IMR-90 (cell line): ENCODE data around the gene LMNB1. TPM values are rescaled to one million over a fixed set of nuclear protein-coding genes. Genes with fewer than 3 reads are reported as not detected.
"Not testable (repeated sequence)": the region's sequence is repeated elsewhere in the genome, so short reads cannot be mapped to it uniquely, and the experiment has no call there.

Experiments
- ATAC-seq: fragments of 200-7000 bp; cut with Tn5 transposase; 2 replicates; pipeline ENCODE4 v1.9.1; 2020; ENCODE audit warnings: low read depth, mild to moderate bottlenecking, moderate library complexity
- BruUV-seq: library from RNA; stranded (reverse); fragments of 400-500 nt; replicated peaks from 2 replicates; lab custom pipeline; 2021; lab: Mats Ljungman, UMichigan
- CTCF ChIA-PET: fragments of 300-600 bp; formaldehyde crosslinking; extraction: SDS; loops from one replicate; lab custom pipeline; 2021; ENCODE audit warnings: antibody characterized with exemption; lab: Yijun Ruan, JAX
- POLR2A ChIA-PET: fragments of 300-600 bp; sonication (Branson Sonifier 250); formaldehyde crosslinking; loops from one replicate; lab custom pipeline; 2022; ENCODE audit warnings: antibody characterized with exemption; ENCODE audit not compliant: unreplicated experiment; lab: Charles Lee
- DNase-seq: peaks from one replicate; pipeline ENCODE4 v3.0.0; 2013
- H2AFZ ChIP-seq: replicated peaks from 2 replicates; pipeline ENCODE3; 2013; ENCODE audit warnings: low read length, mild to moderate bottlenecking; ENCODE audit not compliant: poor library complexity
- H2AK5ac ChIP-seq: 2 replicates; pipeline ENCODE4 v1.6.1; 2013; ENCODE audit warnings: low read depth, low read length, inconsistent platforms
- H2AK9ac ChIP-seq: replicated peaks from 2 replicates; pipeline ENCODE3; 2013; ENCODE audit warnings: mild to moderate bottlenecking, low read depth, low read length, moderate library complexity; ENCODE audit not compliant: poor library complexity
- H2BK120ac ChIP-seq: 2 replicates; pipeline ENCODE4 v1.6.1; 2013; ENCODE audit warnings: low read depth, low read length, inconsistent platforms
- H2BK15ac ChIP-seq: 3 replicates; pipeline ENCODE4 v1.6.1; 2013; ENCODE audit warnings: low read depth, low read length, inconsistent platforms
- H2BK20ac ChIP-seq: 2 replicates; pipeline ENCODE4 v1.6.1; 2013; ENCODE audit warnings: low read depth, mild to moderate bottlenecking, inconsistent platforms, low read length, moderate library complexity
- H2BK5ac ChIP-seq: 2 replicates; pipeline ENCODE4 v1.6.1; 2013; ENCODE audit warnings: mild to moderate bottlenecking, low read depth, low read length, inconsistent platforms; ENCODE audit not compliant: poor library complexity, severe bottlenecking
- H3K14ac ChIP-seq: replicated peaks from 2 replicates; pipeline ENCODE4 v1.6.1; 2013; ENCODE audit warnings: low read depth, low read length, inconsistent platforms
- H3K18ac ChIP-seq: 2 replicates; pipeline ENCODE4 v1.6.1; 2013; ENCODE audit warnings: low read depth, low read length, control low read depth
- H3K23ac ChIP-seq: 2 replicates; pipeline ENCODE4 v1.6.1; 2013; ENCODE audit warnings: low read depth, low read length, inconsistent platforms
- H3K27ac ChIP-seq: 2 replicates; pipeline ENCODE4 v1.5.1; 2013; ENCODE audit warnings: mild to moderate bottlenecking, control low read depth, low read length; ENCODE audit not compliant: insufficient read depth
- H3K27me3 ChIP-seq: 2 replicates; pipeline ENCODE4 v1.6.1; 2013; ENCODE audit warnings: low read length; ENCODE audit not compliant: control insufficient read depth, insufficient read depth
- H3K36me3 ChIP-seq: 2 replicates; pipeline ENCODE4 v1.6.1; 2013; ENCODE audit warnings: low read length, mixed read lengths; ENCODE audit not compliant: control insufficient read depth, insufficient read depth
- H3K4ac ChIP-seq: 2 replicates; pipeline ENCODE4 v1.6.1; 2013; ENCODE audit warnings: low read depth, low read length, inconsistent platforms
- H3K4me1 ChIP-seq: 2 replicates; pipeline ENCODE4 v1.6.1; 2013; ENCODE audit warnings: low read length, mixed read lengths; ENCODE audit not compliant: control insufficient read depth, insufficient read depth
- H3K4me2 ChIP-seq: 2 replicates; pipeline ENCODE4 v1.6.1; 2013; ENCODE audit warnings: low read depth, mild to moderate bottlenecking, control low read depth, low read length, moderate library complexity
- H3K4me3 ChIP-seq: 2 replicates; pipeline ENCODE4 v1.5.1; 2013; ENCODE audit warnings: low read depth, mild to moderate bottlenecking, control low read depth, low read length, moderate library complexity; ENCODE audit not compliant: insufficient read depth
- H3K56ac ChIP-seq: 2 replicates; pipeline ENCODE4 v1.6.1; 2013; ENCODE audit warnings: low read length, inconsistent platforms; ENCODE audit not compliant: insufficient read depth; ENCODE audit errors: extremely low read depth
- H3K79me1 ChIP-seq, 2 experiments: 2 replicates each; pipeline ENCODE4 v1.6.1; 2013; ENCODE audit warnings: low read length in 2 of 2, inconsistent platforms in 1 of 2, low read depth in 1 of 2
- H3K9ac ChIP-seq: 2 replicates; pipeline ENCODE4 v1.6.1; 2013; ENCODE audit warnings: low read depth, low read length, control low read depth
- H3K9me1 ChIP-seq: 2 replicates; pipeline ENCODE4 v1.6.1; 2013; ENCODE audit warnings: low read length, inconsistent platforms; ENCODE audit not compliant: insufficient read depth
- H3K9me3 ChIP-seq: 2 replicates; pipeline ENCODE4 v1.6.1; 2013; ENCODE audit warnings: low read length; ENCODE audit not compliant: control insufficient read depth, insufficient read depth
- H4K20me1 ChIP-seq: 2 replicates; pipeline ENCODE4 v1.6.1; 2013; ENCODE audit warnings: low read length, inconsistent platforms; ENCODE audit not compliant: insufficient read depth
- H4K5ac ChIP-seq: 2 replicates; pipeline ENCODE4 v1.6.1; 2013; ENCODE audit warnings: mild to moderate bottlenecking, low read depth, low read length, control low read depth
- H4K8ac ChIP-seq, 2 experiments: 2 replicates each; pipeline ENCODE4 v1.6.1; 2013; ENCODE audit warnings: low read depth in 2 of 2, low read length in 2 of 2, control low read depth in 1 of 2, inconsistent platforms in 1 of 2
- H4K91ac ChIP-seq: 2 replicates; pipeline ENCODE4 v1.6.1; 2013; ENCODE audit warnings: low read depth, low read length, inconsistent platforms; ENCODE audit not compliant: insufficient read depth
- WGBS, 2 experiments: methylation state at CpG; one replicate each; pipeline versions ENCODE4 v1.1.5 to v1.1.7; 2013; ENCODE audit warnings: missing lambda C conversion rate in 2 of 2; ENCODE audit not compliant: insufficient read length in 1 of 2; ENCODE audit errors: extremely low coverage in 2 of 2; 5-methylcytosine and 5-hydroxymethylcytosine counted together
- dilution Hi-C: fragments of 300-500 bp; cut with HindIII; formaldehyde crosslinking; loops from one replicate; pipeline ENCODE4 v1.14.3; 2018; ENCODE audit warnings: low sequenced_read_pairs; ENCODE audit not compliant: unreplicated experiment
- in situ Hi-C: fragments of 300-500 bp; cut with MboI; formaldehyde crosslinking; loops from 3 replicates; pipeline ENCODE4 v1.14.3; 2019; ENCODE audit warnings: low sequenced_read_pairs, inconsistent platforms, mixed read lengths
- intact Hi-C: fragments of 100-400 bp; cut with micrococcal nuclease; formaldehyde crosslinking; loops from 2 replicates; pipeline ENCODE4 v1.10.0; 2022
- polyA plus RNA-seq, 3 experiments: library from polyadenylated mRNA; depleted of rRNA; stranded (reverse); fragments of >200 nt; gene quantifications; 2 replicates each; pipeline ENCODE4 v1.2.3, GENCODE V29; 2012; ENCODE audit warnings: low replicate concordance in 1 of 3
- total RNA-seq: library from RNA; depleted of rRNA; stranded (reverse); fragments of >200 nt; gene quantifications from 2 replicates; pipeline ENCODE4 v1.2.3, GENCODE V29; 2012

The LMNB1 gene
- total and polyA plus RNA-seq, 2 of the 4 experiments (the other 2 are of a cell fraction): 36.0 to 53.6 TPM

DNA sequence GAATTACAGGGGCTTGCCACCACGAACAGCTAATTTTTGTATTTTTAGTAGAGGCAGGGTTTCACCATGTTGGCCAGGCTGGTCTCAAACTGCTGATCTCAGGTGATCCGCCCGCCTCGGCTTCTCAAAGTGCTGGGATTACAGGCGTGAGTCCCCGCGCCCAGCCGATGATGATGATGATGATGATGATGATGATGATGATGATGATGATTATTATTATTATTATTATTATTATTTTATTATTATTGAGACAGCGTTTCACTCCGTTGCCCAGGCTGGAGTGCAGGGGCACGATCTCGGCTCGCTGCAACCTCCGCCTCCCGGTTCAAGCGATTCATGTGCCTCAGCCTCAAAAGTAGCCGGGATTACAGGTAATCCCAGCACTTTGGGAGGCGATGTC is 42.4 kb upstream of the LMNB1 start:
- BruUV-seq, intact Hi-C loops, ATAC-seq: not testable (repeated sequence)

More for the DNA sequence above, 42.4 kb upstream of the LMNB1 start:
- H3K18ac ChIP-seq, H2BK120ac ChIP-seq, H3K27ac ChIP-seq, H4K5ac ChIP-seq, H4K20me1 ChIP-seq, H3K56ac ChIP-seq, H4K91ac ChIP-seq, H2AK9ac ChIP-seq, H3K36me3 ChIP-seq, CTCF ChIA-PET, H2AFZ ChIP-seq, DNase-seq, dilution Hi-C loops, H3K9me1 ChIP-seq, H3K4ac ChIP-seq, H3K79me1 ChIP-seq, H3K27me3 ChIP-seq, in situ Hi-C loops, H3K4me3 ChIP-seq, H3K4me2 ChIP-seq, H2BK15ac ChIP-seq, H2BK20ac ChIP-seq, H2AK5ac ChIP-seq, POLR2A ChIA-PET, H4K8ac ChIP-seq, H3K4me1 ChIP-seq, H3K9me3 ChIP-seq, H3K23ac ChIP-seq, H2BK5ac ChIP-seq, H3K9ac ChIP-seq, H3K14ac ChIP-seq: not testable (repeated sequence)
- 83% methylated on average over 4 of the region's 18 CpGs; no CpG with 5 or more reads in 1 of the 2 experiments for WGBS, 2 experiments
